PFSK-1 (cell line): ENCODE measurements around the gene MRPL1.

ENCODE experiments used
- POLR2AphosphoS5 ChIP-seq: IDR thresholded peaks from 2 replicates; pipeline ENCODE4 v1.6.1; 2012; ENCODE audit warnings: low read depth, mild to moderate bottlenecking, control low read depth, low read length, moderate library complexity
- REST ChIP-seq, 2 experiments: IDR thresholded peaks; 2 replicates each; pipeline versions ENCODE4 v1.6.1 to v1.8.0; 2011 to 2012; ENCODE audit warnings: low read depth in 2 of 2, low read length in 2 of 2, control low read depth in 1 of 2, inconsistent platforms in 1 of 2, mild to moderate bottlenecking in 1 of 2, moderate library complexity in 1 of 2; ENCODE audit not compliant: insufficient read depth in 1 of 2
- SIN3A ChIP-seq: IDR thresholded peaks from 2 replicates; pipeline ENCODE4 v1.6.1; 2012; ENCODE audit warnings: mild to moderate bottlenecking, low read length, moderate library complexity, borderline replicate concordance; ENCODE audit not compliant: insufficient read depth
- TAF1 ChIP-seq: IDR thresholded peaks from 2 replicates; pipeline ENCODE4 v1.6.1; 2012; ENCODE audit warnings: low read length, control low read depth, borderline replicate concordance; ENCODE audit not compliant: insufficient read depth

- no peak for TF ChIP-seq SIN3A
- no peak for TF ChIP-seq REST (IDR thresholded peaks at IDR 0.05; ENCODE audit: insufficient read depth in 1 of 2, low read depth in 2 of 2, low read length in 2 of 2)
- TF ChIP-seq TAF1: no peak
- no peak for TF ChIP-seq POLR2AphosphoS5
Observed at GRCh38 chr4:77952457-77952856, 89.8 kb downstream of the MRPL1 start.
